HG03039 (cell line): ENCODE measurements around the gene CDC42BPB.
"Not testable (repeated sequence)": the region's sequence is repeated elsewhere in the genome, so short reads cannot be mapped to it uniquely, and the experiment has no call there.

ENCODE experiments used
- ATAC-seq: cut with Tn5 transposase; IDR thresholded peaks from one replicate; pipeline ENCODE4 v1.9.1; 2021; ENCODE audit warnings: mild to moderate bottlenecking, moderate library complexity; ENCODE audit not compliant: unreplicated experiment

The CDC42BPB gene

GRCh38 chr14:103056322-103057027 is 874 bp downstream of the CDC42BPB start:
- ATAC-seq, result no peak

GRCh38 chr14:103055695-103056094 is 1.7 kb downstream of the CDC42BPB start:
- no peak for ATAC-seq

GRCh38 chr14:103052407-103052806 is 4.9 kb downstream of the CDC42BPB start:
- no peak for ATAC-seq

GRCh38 chr14:103050935-103051334 is 6.4 kb downstream of the CDC42BPB start:
- no peak for ATAC-seq

GRCh38 chr14:103047453-103047852 is 9.9 kb downstream of the CDC42BPB start:
- ATAC-seq, result not testable (repeated sequence)

- no peak for ATAC-seq
These were observed 11.9 kb downstream of the CDC42BPB start for GRCh38 chr14:103045371-103045869.

GRCh38 chr14:103043257-103044015 is 13.9 kb downstream of the CDC42BPB start:
- ATAC-seq, result no peak

GRCh38 chr14:103041464-103041863 is 15.9 kb downstream of the CDC42BPB start:
- ATAC-seq, result no peak

GRCh38 chr14:103033681-103034096 is 23.7 kb downstream of the CDC42BPB start:
- no peak for ATAC-seq

- no peak for ATAC-seq
These were observed 25.4 kb downstream of the CDC42BPB start for GRCh38 chr14:103031956-103032355.

- ATAC-seq, result no peak
These were observed 25.8 kb downstream of the CDC42BPB start for GRCh38 chr14:103031566-103031911.

- no peak for ATAC-seq
These were observed 26.4 kb downstream of the CDC42BPB start for GRCh38 chr14:103030741-103031565.

- ATAC-seq, result no peak
These were observed 27.4 kb downstream of the CDC42BPB start for GRCh38 chr14:103029936-103030335.

- ATAC-seq, result no peak
These were observed 28.6 kb downstream of the CDC42BPB start for GRCh38 chr14:103028772-103029171.

- ATAC-seq, result no peak
These were observed 29.1 kb downstream of the CDC42BPB start for GRCh38 chr14:103028161-103028767.

- no peak for ATAC-seq
These were observed 29.9 kb downstream of the CDC42BPB start for GRCh38 chr14:103027451-103027850.

GRCh38 chr14:103026988-103027387 is 30.4 kb downstream of the CDC42BPB start:
- no peak for ATAC-seq

GRCh38 chr14:103026196-103026595 is 31.2 kb downstream of the CDC42BPB start:
- ATAC-seq, result not testable (repeated sequence)

- no peak for ATAC-seq
These were observed 33.4 kb downstream of the CDC42BPB start for GRCh38 chr14:103023881-103024473.

- ATAC-seq, result no peak
These were observed 34.7 kb downstream of the CDC42BPB start for GRCh38 chr14:103022685-103023044.
